RWPE1 (cell line): ENCODE measurements around the gene HRH1.
A peak's percentile ranks its signal among the peaks of the same experiment; 100 is the strongest.

Source experiments
- CTCF ChIA-PET: fragments of 350-600 bp; sonication (Branson Sonifier 250); formaldehyde crosslinking; extraction: SDS; loops from one replicate; lab custom pipeline; 2021; lab: Yijun Ruan, JAX
- POLR2A ChIA-PET: fragments of 400-600 bp; formaldehyde crosslinking; extraction: SDS; loops from one replicate; lab custom pipeline; 2020; ENCODE audit warnings: antibody characterized with exemption; ENCODE audit not compliant: low non-redundant PET; lab: Yijun Ruan, JAX
- DNase-seq: peaks from one replicate; pipeline ENCODE4 v3.0.0; 2012; ENCODE audit warnings: low spot score
- H3K27ac ChIP-seq: fragments of 450-650 bp; 2 replicates; pipeline ENCODE4 v1.5.1; 2017
- CTCF ChIP-seq: fragments of 450-650 bp; conservative IDR thresholded peaks from 2 replicates; pipeline ENCODE4 v1.5.1; 2017; ENCODE audit warnings: low read depth, mild to moderate bottlenecking

The HRH1 gene

GRCh38 chr3:11258958-11259357 lies 104.7 kb downstream of the HRH1 start:
- DNase-seq: no peak
- no peak for TF ChIP-seq CTCF
- POLR2A ChIA-PET: no interaction called here
- CTCF ChIA-PET: no interaction called here
- no peak overlapping the region for H3K27ac ChIP-seq

GRCh38 chr3:11260460-11260859 lies 106.2 kb downstream of the HRH1 start:
- ChIA-PET CTCF (no interaction called here), POLR2A (no interaction called here)
- no peak for DNase-seq
- H3K27ac ChIP-seq: no peak overlapping the region
- TF ChIP-seq CTCF: no peak

GRCh38 chr3:11269007-11269406 lies 114.7 kb downstream of the HRH1 start:
- ChIA-PET CTCF (no interaction called here), POLR2A (no interaction called here)
- no peak for DNase-seq
- no peak overlapping the region for H3K27ac ChIP-seq
- no peak for TF ChIP-seq CTCF

GRCh38 chr3:11271986-11272904 lies 118.0 kb downstream of the HRH1 start, which contains the start of gene ATG7:
ATG7 (plus strand) TSS chr3:11272397; CDS start chr3:11298696, 26,299 bp downstream.
- peak; percentile 95 for DNase-seq
- ChIA-PET CTCF (interaction anchor here (0.5 to 1.1 kb wide), 4 partner anchors 10 to 82 kb away, joined by 3 to 6 read pairs (median 4); no protein-coding TSS in a partner anchor), POLR2A (no interaction called here)
- no peak for TF ChIP-seq CTCF
- peak within 1 kb of the TSS; percentile 76 for H3K27ac ChIP-seq

- POLR2A ChIA-PET: no interaction called here
- DNase-seq: no peak
- TF ChIP-seq CTCF: no peak
- H3K27ac ChIP-seq: peak overlapping the region; percentile 76
- CTCF ChIA-PET: interaction anchor here (1.1 kb wide), 1 partner anchor 10 kb away, joined by 6 read pairs; no protein-coding TSS in a partner anchor
These were observed 118.7 kb downstream of the HRH1 start for GRCh38 chr3:11272906-11273574.

- DNase-seq: no peak
- TF ChIP-seq CTCF: no peak
- CTCF ChIA-PET: interaction anchor here (1.1 kb wide), 1 partner anchor 9 kb away, joined by 6 read pairs; no protein-coding TSS in a partner anchor
- POLR2A ChIA-PET: no interaction called here
- no peak overlapping the region for H3K27ac ChIP-seq
These were observed 119.6 kb downstream of the HRH1 start for GRCh38 chr3:11273891-11274291.
